ENCODE data around the gene NEMF.

The NEMF gene

DNA sequence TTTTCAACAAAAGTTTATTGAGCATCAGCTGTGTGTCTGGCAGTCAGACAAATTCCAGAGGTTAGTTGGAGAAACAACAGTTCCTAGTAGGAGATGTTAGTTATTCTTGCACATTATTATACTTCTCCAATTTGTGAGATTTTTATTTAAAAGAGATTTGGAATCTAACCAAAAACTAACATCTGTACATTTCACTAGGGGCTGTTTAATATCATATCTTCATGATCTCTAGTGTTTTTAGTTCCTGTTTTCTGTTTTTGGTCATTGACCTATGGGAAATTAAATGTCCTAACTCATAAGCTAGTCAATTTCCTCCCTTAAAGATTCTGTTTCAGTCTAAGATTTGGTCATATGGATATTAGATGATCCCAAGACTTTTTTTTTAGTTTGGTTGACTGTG is 118.8 kb downstream of the NEMF start:
- no peaks in the 10 kb centered on the region for H3K36me3 ChIP-seq (ENCODE audit: control insufficient read depth, insufficient read depth, low read length)
- H3K4me1 ChIP-seq (ENCODE audit: control insufficient read depth, insufficient read depth, low read length) = no peaks in the 10 kb centered on the region
- H3K4me3 ChIP-seq (ENCODE audit: low read depth, low read length) = no peak overlapping the region
- H3K27ac ChIP-seq (ENCODE audit: low read depth, low read length) = no peak overlapping the region
- no peaks in the 10 kb centered on the region for H3K9me3 ChIP-seq (ENCODE audit: control insufficient read depth, insufficient read depth, low read depth, low read length)
- no peaks in the 10 kb centered on the region for H3K27me3 ChIP-seq (ENCODE audit: control insufficient read depth, insufficient read depth, low read length)
- H3K9ac ChIP-seq (ENCODE audit: low read length) = no peak overlapping the region

DNA sequence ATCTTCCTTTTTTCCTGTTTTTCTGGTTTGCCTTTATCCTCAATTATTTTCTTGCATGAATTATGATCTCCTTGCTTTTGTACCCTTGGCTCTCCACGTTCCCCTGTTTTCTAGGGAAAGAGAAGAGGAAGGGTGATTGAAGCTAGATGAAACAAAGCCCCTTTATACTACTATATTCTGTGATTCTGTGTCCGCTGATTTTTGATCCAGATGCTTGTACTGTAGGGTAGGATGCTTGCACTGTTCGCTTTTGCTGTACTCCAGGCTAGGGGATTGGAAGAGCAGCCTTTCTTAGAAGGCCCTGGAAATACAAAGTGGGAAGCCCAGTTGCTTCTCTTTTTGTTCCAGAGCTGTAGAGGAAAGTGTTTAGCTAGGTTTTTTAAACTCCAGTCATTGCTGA is 119.7 kb downstream of the NEMF start:
- Histone ChIP-seq H3K9me3 (ENCODE audit: control insufficient read depth, insufficient read depth, low read depth, low read length) (no peaks in the 10 kb centered on the region), H3K4me3 (ENCODE audit: low read depth, low read length) (no peak overlapping the region), H3K9ac (ENCODE audit: low read length) (no peak overlapping the region), H3K4me1 (ENCODE audit: control insufficient read depth, insufficient read depth, low read length) (no peaks in the 10 kb centered on the region), H3K27me3 (ENCODE audit: control insufficient read depth, insufficient read depth, low read length) (no peaks in the 10 kb centered on the region), H3K27ac (ENCODE audit: low read depth, low read length) (no peak overlapping the region), H3K36me3 (ENCODE audit: control insufficient read depth, insufficient read depth, low read length) (no peaks in the 10 kb centered on the region)
